Esophagus (tissue), 2 donors: Measurements from ENCODE around the gene TMEM33. TPM values are rescaled to one million over a fixed set of nuclear protein-coding genes. Genes with fewer than 3 reads are reported as not detected.

Source experiments
- H3K27ac ChIP-seq, 2 donors: one replicate each; pipeline ENCODE4 v1.5.1; 2013; ENCODE audit warnings: low read depth in 2 of 2, mild to moderate bottlenecking in 2 of 2, inconsistent platforms in 1 of 2, low read length in 1 of 2, moderate library complexity in 1 of 2
- H3K27me3 ChIP-seq, 2 donors: one replicate each; pipeline ENCODE4 v1.6.1; 2013; ENCODE audit warnings: low read length in 2 of 2, control low read depth in 1 of 2, mild to moderate bottlenecking in 1 of 2; ENCODE audit not compliant: insufficient read depth in 2 of 2, control insufficient read depth in 1 of 2
- H3K36me3 ChIP-seq, 2 donors: one replicate each; pipeline ENCODE4 v1.6.1; 2013; ENCODE audit warnings: low read length in 1 of 2; ENCODE audit not compliant: control insufficient read depth in 2 of 2, insufficient read depth in 2 of 2
- H3K4me1 ChIP-seq, 2 donors: one replicate each; pipeline ENCODE4 v1.6.1; 2013; ENCODE audit warnings: low read length in 1 of 2; ENCODE audit not compliant: control insufficient read depth in 2 of 2, insufficient read depth in 2 of 2
- H3K4me3 ChIP-seq, 2 donors: one replicate each; pipeline ENCODE4 v1.5.1; 2013; ENCODE audit warnings: low read length in 2 of 2, mild to moderate bottlenecking in 2 of 2, low read depth in 1 of 2, moderate library complexity in 1 of 2
- H3K9me3 ChIP-seq, 2 donors: one replicate each; pipeline ENCODE4 v1.6.1; 2013; ENCODE audit warnings: mild to moderate bottlenecking in 2 of 2, low read depth in 1 of 2, low read length in 1 of 2, moderate library complexity in 1 of 2; ENCODE audit not compliant: control insufficient read depth in 2 of 2, insufficient read depth in 1 of 2
- WGBS, 2 donors: extraction: QIAGEN DNeasy Blood & Tissue Kit; methylation state at CpG; one replicate each; pipeline ENCODE4 v1.1.7; 2013; 5-methylcytosine and 5-hydroxymethylcytosine counted together
- polyA plus RNA-seq, 2 donors: library from polyadenylated mRNA; stranded (reverse); fragments of 200-250 nt; gene quantifications; one replicate each; pipeline ENCODE4 v1.2.3, GENCODE V29; 2013
- donor health status: healthy with polysubstance abuse.
- donor health status: Bipolar disorder and iron deficiency.

Gene TMEM33
- polyA plus RNA-seq, 2 donors, result 10.9 to 21.0 TPM

DNA sequence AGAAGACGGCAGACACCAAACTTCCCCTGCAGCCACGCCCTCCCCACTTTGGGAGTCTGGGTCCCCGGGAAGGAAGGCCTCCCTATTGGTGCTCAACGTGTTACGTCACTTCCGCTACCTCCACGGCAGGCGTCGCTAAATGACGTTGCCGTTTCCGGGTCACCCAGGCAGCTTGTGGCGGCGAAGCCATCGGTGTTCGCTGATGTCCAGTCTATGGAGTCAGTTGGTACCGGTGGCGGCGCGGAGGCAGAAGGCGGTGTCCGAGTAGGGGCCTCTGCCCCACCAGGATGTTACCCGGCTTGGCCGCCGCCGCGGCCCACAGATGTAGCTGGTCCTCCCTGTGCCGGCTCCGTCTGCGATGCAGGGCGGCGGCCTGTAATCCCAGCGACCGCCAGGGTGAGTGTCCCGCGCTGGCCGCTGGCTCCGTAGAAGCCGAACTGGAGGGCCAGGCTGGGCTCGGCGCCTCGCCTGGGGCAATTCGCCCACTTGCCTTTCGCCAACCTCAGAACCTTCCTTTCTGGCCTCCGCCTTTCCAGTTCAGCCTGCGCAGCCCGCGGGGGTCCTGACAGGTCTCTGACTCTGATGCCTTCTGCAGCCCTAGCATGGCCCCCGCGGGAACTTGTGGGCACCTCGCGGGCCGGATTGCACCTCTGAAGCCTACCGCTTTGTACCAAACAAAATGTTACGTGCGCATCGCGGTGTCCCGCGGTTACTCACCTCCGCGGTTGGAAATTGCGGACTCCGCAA lies 55.3 kb downstream of the TMEM33 start, which contains the start of gene SLC30A9:
Gene SLC30A9, plus strand, starts transcription at position 166 of the 747 bp plus-strand sequence. Its CDS starts 122 bp downstream, at position 288.
- 0 to 1% methylated on average over 60 to 64 of the region's 64 CpGs for WGBS, 2 donors
- H3K27me3 ChIP-seq, result no peaks in the 10 kb centered on the region
- no peaks in the 10 kb centered on the region for H3K9me3 ChIP-seq
- peak within 1 kb of the TSS; percentile 84 to 89 for H3K27ac ChIP-seq
- peak within 1 kb of the TSS; percentile 91 to 95 for H3K4me3 ChIP-seq
- no peaks in the 10 kb centered on the region for H3K4me1 ChIP-seq
- no peaks in the 10 kb centered on the region for H3K36me3 ChIP-seq

DNA sequence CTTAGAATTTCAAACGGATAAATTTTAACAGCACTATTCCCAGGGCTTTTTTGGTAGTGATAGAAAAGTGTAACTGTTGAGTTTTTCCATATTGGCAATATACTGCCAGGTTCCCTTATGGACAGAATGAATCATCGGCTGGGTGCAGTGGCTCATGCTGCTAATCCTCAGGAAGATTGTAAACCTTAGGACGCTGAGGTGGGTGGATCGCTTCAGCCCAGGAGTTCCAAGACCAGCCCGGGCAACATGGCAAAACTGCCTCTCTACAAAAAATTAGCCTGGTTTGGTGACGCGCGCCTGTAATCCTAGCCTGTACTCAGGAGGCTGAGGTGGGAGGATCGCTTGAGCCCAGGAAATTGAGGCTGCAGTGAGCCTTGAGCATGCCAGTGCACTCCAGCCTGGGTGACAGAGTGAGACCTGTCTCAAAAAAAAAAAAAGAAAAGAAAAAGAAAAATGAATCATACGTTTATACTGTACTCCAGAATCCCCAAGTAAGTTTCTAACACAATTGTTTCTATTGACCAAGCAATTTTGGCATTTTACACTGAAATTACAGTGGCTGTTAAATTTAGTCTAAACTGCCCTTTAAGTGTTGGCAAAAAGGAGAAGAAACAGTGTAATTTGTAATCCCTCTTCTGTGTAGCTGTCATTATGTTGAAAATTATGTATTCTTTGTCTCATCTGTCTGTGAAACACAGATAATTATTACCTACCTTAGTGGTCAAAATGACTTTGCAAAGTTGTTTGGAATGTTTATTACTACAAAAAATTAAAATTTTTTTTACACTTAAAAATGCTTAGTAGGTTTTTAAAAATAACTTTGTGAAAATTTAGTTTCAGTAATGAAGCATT lies 56.9 kb downstream of the TMEM33 start:
- Histone ChIP-seq H3K9me3 (no peaks in the 10 kb centered on the region), H3K4me3 (peak overlapping the region in 1 of 2 donors; percentile 91), H3K27me3 (no peaks in the 10 kb centered on the region), H3K4me1 (no peaks in the 10 kb centered on the region), H3K36me3 (no peaks in the 10 kb centered on the region), H3K27ac (no peak overlapping the region)
- 81% methylated on average over 10 of the region's 10 CpGs for WGBS, 2 donors

DNA sequence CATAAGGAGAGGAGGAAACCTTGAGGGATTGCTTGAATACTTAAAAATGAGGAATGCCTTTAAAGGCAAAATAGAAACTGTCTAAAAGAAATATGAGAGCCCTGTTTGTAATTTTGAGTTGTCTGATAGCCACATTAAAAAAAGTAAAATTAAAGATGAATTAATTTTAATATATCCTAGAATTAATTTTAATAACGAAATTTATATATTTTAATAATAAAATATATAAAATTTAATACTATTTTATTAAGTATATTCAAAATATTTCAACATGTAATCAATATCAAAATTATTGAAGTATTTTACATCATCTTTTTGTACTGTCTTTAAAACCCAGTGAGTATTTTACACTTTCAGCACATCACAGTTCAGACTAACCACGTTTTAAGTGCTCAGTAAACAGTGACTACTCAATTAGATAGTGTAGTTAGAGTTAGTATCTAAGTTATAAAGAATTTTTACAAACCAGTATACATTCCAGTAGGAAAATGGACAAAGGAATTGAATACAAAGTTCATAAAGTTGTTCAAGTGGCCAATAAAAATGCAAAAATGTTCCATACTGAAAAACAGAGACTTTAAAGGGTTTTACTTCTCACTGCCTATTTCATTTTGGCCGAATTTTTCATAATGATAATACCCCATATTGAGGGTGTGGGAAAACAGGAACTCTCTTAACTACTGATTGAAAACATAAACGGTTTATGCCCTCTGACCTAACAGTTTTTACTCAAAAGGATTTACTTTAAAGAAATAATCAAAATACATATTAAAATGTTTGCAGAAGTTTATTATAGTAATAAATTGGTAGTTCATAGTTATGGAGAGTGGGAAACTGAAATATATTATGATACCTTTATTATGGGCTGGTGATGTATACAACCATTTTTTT lies 58.0 kb downstream of the TMEM33 start:
- H3K4me1 ChIP-seq, result no peaks in the 10 kb centered on the region
- no peak overlapping the region for H3K4me3 ChIP-seq
- 82 to 84% methylated on average over 4 of the region's 4 CpGs for WGBS, 2 donors
- H3K36me3 ChIP-seq, result no peaks in the 10 kb centered on the region
- H3K27ac ChIP-seq, result no peak overlapping the region
- H3K9me3 ChIP-seq, result no peaks in the 10 kb centered on the region
- no peaks in the 10 kb centered on the region for H3K27me3 ChIP-seq

DNA sequence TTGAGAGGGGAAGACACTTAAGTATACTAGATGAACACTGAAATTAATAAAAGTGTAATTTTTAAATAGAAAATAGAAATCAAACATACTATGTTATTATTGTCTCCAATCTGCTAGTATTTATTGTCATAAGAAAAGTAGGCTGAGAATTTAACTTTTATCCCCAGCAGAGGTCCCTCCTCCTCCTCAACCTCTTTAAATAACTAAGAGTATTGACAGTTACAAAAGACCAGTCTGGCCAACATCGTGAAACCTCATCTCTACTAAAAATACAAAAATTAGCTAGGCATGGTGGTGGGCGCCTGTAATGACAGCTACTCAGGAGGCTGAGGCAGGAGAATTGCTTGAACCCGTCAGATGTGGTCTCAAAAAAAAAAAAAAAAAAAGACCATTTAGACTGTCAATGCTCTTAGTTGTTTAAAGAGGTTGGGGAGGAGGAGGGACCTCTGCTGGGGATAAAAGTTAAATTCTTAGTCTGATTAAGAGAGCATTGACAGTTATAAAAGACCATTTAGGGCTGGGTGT lies 59.3 kb downstream of the TMEM33 start:
- no peaks in the 10 kb centered on the region for H3K36me3 ChIP-seq

DNA sequence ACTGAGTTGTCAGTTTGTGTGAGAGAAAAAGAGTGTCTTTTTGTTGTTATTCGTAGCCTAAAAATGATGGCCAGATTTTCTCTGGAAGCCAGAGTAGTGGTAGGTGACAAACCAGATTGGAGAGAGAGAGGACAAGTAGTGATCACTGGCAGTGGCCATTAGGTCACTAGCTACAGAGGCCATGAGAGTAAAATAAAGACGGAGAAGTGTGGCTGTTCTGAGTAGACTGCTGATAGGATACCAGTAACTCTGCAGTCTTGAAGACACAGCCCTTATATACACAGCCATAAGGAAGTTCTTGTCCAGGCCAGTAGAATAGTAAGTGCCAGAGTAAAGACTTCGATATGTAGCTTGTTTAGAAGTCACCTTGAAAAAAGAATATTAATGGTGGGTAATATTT lies 62.8 kb downstream of the TMEM33 start:
- H3K4me1 ChIP-seq, result no peaks in the 10 kb centered on the region
- WGBS, 2 donors, result 93 to 95% methylated on average over 3 of the region's 3 CpGs
- H3K36me3 ChIP-seq, result no peaks in the 10 kb centered on the region
- no peak overlapping the region for H3K27ac ChIP-seq
- H3K27me3 ChIP-seq, result no peaks in the 10 kb centered on the region
- H3K9me3 ChIP-seq, result no peaks in the 10 kb centered on the region
- H3K4me3 ChIP-seq, result no peak overlapping the region

More for the DNA sequence above, 59.3 kb downstream of the TMEM33 start:
- H3K4me1 ChIP-seq, result no peaks in the 10 kb centered on the region
- WGBS, 2 donors, result 89 to 94% methylated on average over 3 of the region's 3 CpGs
- H3K27me3 ChIP-seq, result no peaks in the 10 kb centered on the region
- no peak overlapping the region for H3K27ac ChIP-seq
- H3K4me3 ChIP-seq, result no peak overlapping the region
- H3K9me3 ChIP-seq, result no peaks in the 10 kb centered on the region

DNA sequence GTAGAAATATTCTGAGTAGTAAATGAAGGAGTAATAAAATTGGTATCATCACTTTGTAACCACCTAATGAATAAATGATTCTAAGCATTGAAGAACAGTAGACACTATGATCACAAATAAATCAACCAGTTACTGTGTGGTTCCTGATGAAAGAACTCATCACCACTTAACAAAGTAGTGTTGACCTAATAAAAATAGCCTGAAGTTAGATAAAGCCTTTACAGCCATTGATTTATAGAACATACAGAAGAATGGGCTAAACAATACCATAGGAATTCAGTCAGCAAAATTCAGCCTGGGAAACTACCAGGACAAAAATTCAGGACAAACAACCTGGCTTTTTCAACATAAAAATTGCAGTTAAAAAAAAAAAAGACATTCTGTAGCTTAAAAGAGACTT lies 64.1 kb downstream of the TMEM33 start:
- no peaks in the 10 kb centered on the region for H3K27me3 ChIP-seq
- H3K4me1 ChIP-seq, result no peaks in the 10 kb centered on the region
- H3K9me3 ChIP-seq, result no peaks in the 10 kb centered on the region
- H3K36me3 ChIP-seq, result no peaks in the 10 kb centered on the region
- H3K4me3 ChIP-seq, result no peak overlapping the region
- no peak overlapping the region for H3K27ac ChIP-seq

- 95 to 96% methylated on average over 3 of the region's 3 CpGs for WGBS, 2 donors
- H3K27me3 ChIP-seq, result no peaks in the 10 kb centered on the region
- no peak overlapping the region for H3K4me3 ChIP-seq
- H3K36me3 ChIP-seq, result no peaks in the 10 kb centered on the region
- H3K9me3 ChIP-seq, result no peaks in the 10 kb centered on the region
- no peak overlapping the region for H3K27ac ChIP-seq
- no peaks in the 10 kb centered on the region for H3K4me1 ChIP-seq
Measured at GRCh38 chr4:42008011-42008786, 73.0 kb downstream of the TMEM33 start.
